ENCODE measurements around the gene TADA2A.

- TF ChIP-seq GATA2 (IDR thresholded peaks at IDR 0.05; ENCODE audit: low read depth, low read length) (no peak), GATA3 (IDR thresholded peaks at IDR 0.05; ENCODE audit: low read depth, low read length) (no peak)
These were observed 15.5 kb upstream of the TADA2A start for GRCh38 chr17:37391146-37391545.
